Gastrocnemius medialis (tissue), 4 donors: ENCODE results near the gene FGD4.

Source experiments
- CTCF ChIP-seq, 5 experiments: fragments of 450-650 bp in 3 of 5; fragments of 200-600 bp in 2 of 5; sonication (generic) in 2 of 5; IDR thresholded peaks in 4 of 5; conservative IDR thresholded peaks in 1 of 5; 1 replicate in 4 of 5; 2 replicates in 1 of 5; pipeline ENCODE4 v1.5.1; 2016 to 2019; ENCODE audit warnings: antibody characterized with exemption in 5 of 5, mild to moderate bottlenecking in 3 of 5, moderate library complexity in 3 of 5
- POLR2A ChIP-seq, 2 donors: fragments of 450-650 bp; IDR thresholded peaks; one replicate each; pipeline ENCODE4 v1.6.1; 2017; ENCODE audit warnings: antibody characterized with exemption in 2 of 2, mild to moderate bottlenecking in 2 of 2, moderate library complexity in 2 of 2

- TF ChIP-seq CTCF (IDR thresholded peaks at IDR 0.05 in 4 of 5, conservative IDR thresholded peaks at IDR 0.05 in 1 of 5) (no peak), POLR2A (IDR thresholded peaks at IDR 0.05) (no peak)
Observed at GRCh38 chr12:32462908-32463307, 63.5 kb downstream of the FGD4 start.
